HepG2 (cell line): ENCODE data around the gene SLC25A18. TPM values are rescaled to one million over a fixed set of nuclear protein-coding genes. Genes with fewer than 3 reads are reported as not detected.

Experiments
- ATAC-seq: fragments of 200-7000 bp; cut with Tn5 transposase; 3 replicates; pipeline ENCODE4 v1.9.1; 2020; ENCODE audit warnings: mild to moderate bottlenecking, moderate library complexity
- BruUV-seq: library from RNA; stranded (reverse); fragments of 400-500 nt; replicated peaks from 2 replicates; lab custom pipeline; 2021; lab: Mats Ljungman, UMichigan
- CTCF ChIA-PET: fragments of 300-600 bp; formaldehyde crosslinking; extraction: SDS; loops from one replicate; lab custom pipeline; 2021; ENCODE audit warnings: low total read pairs, inconsistent platforms, low intra/inter-chr PET ratio; lab: Yijun Ruan, JAX
- POLR2A ChIA-PET: fragments of 350-600 bp; sonication (Branson Sonifier 250); formaldehyde crosslinking; loops from one replicate; lab custom pipeline; 2020; ENCODE audit warnings: antibody characterized with exemption, inconsistent platforms; lab: Yijun Ruan, JAX
- DNase-seq: peaks from one replicate; pipeline ENCODE4 v3.0.0-alpha.2; 2015; ENCODE audit warnings: low spot score
- FAIRE-seq: peaks from 3 replicates; lab custom pipeline; 2011; peaks lifted over from hg19 to GRCh38; lab: Jason Lieb, UNC
- H2AFZ ChIP-seq: one replicate; pipeline ENCODE4 v1.6.1; 2011; ENCODE audit warnings: low read length, inconsistent platforms
- H3K27ac ChIP-seq: fragments of 300-600 bp; 3 replicates; pipeline ENCODE4 v1.8.0; 2011; ENCODE audit warnings: mixed run types, mild to moderate bottlenecking, mixed read lengths, low read length, inconsistent platforms; ENCODE audit not compliant: insufficient read depth; ENCODE audit errors: extremely low read length
- H3K27me3 ChIP-seq, 2 experiments: fragments of 200-600 bp in 1 of 2; 2 replicates in 1 of 2; 3 replicates in 1 of 2; pipeline versions ENCODE4 v1.6.0 to v1.8.0; 2011; ENCODE audit warnings: low read length in 2 of 2, mild to moderate bottlenecking in 2 of 2, moderate library complexity in 2 of 2, inconsistent platforms in 1 of 2; ENCODE audit not compliant: insufficient read depth in 2 of 2, control insufficient read depth in 1 of 2
- H3K36me3 ChIP-seq, 2 experiments: fragments of 200-600 bp in 1 of 2; replicated peaks in 1 of 2; 2 replicates in 1 of 2; 3 replicates in 1 of 2; pipeline versions ENCODE4 v1.5.1 to v1.8.0; 2011; ENCODE audit warnings: low read length in 2 of 2, inconsistent platforms in 1 of 2; ENCODE audit not compliant: insufficient read depth in 2 of 2, control insufficient read depth in 1 of 2
- H3K4me1 ChIP-seq: 2 replicates; pipeline ENCODE4 v1.5.1; 2012; ENCODE audit warnings: low read length, inconsistent platforms; ENCODE audit not compliant: insufficient read depth
- H3K4me2 ChIP-seq: 2 replicates; pipeline ENCODE4 v1.6.0; 2011; ENCODE audit warnings: low read depth, low read length, inconsistent platforms
- H3K4me3 ChIP-seq, 3 experiments: fragments of 200-600 bp in 1 of 3; sonication (generic), shearing (Covaris generic) in 1 of 3; replicated peaks in 1 of 3; 2 replicates each; pipeline ENCODE4 v1.5.1; 2011 to 2016; ENCODE audit warnings: low read length in 3 of 3, inconsistent platforms in 2 of 3, low read depth in 2 of 3, mild to moderate bottlenecking in 2 of 3, control low read depth in 1 of 3, mixed read lengths in 1 of 3; ENCODE audit not compliant: insufficient read depth in 1 of 3
- H3K79me2 ChIP-seq: one replicate; pipeline ENCODE4 v1.6.1; 2011; ENCODE audit warnings: low read length, inconsistent platforms; ENCODE audit not compliant: insufficient read depth
- H3K9ac ChIP-seq: 2 replicates; pipeline ENCODE4 v1.6.0; 2011; ENCODE audit warnings: mild to moderate bottlenecking, low read depth, low read length, inconsistent platforms; ENCODE audit not compliant: insufficient read depth
- H3K9me3 ChIP-seq: 2 replicates; pipeline ENCODE4 v1.5.1; 2012; ENCODE audit warnings: mild to moderate bottlenecking, low read length
- H4K20me1 ChIP-seq: 2 replicates; pipeline ENCODE4 v1.6.0; 2011; ENCODE audit warnings: inconsistent platforms, mild to moderate bottlenecking, low read length, moderate library complexity; ENCODE audit not compliant: insufficient read depth
- GMEB1 ChIP-seq: sonication (generic); formaldehyde crosslinking; IDR thresholded peaks from 2 replicates; pipeline ENCODE4 v1.5.1; 2020; ENCODE audit warnings: missing genetic modification reagents, mild to moderate bottlenecking, borderline replicate concordance
- HNRNPL ChIP-seq: fragments of 200-400 bp; formaldehyde crosslinking; IDR thresholded peaks from 2 replicates; pipeline ENCODE4 v1.6.1; 2017; ENCODE audit warnings: mild to moderate bottlenecking, low read depth, low read length
- MEF2D ChIP-seq: sonication (generic); formaldehyde crosslinking; IDR thresholded peaks from 2 replicates; pipeline ENCODE4 v1.5.1; 2020; ENCODE audit warnings: mild to moderate bottlenecking, missing genetic modification reagents
- RAD21 ChIP-seq: fragments of 450-650 bp; formaldehyde crosslinking; IDR thresholded peaks from 2 replicates; pipeline ENCODE4 v1.5.0; 2020; ENCODE audit warnings: mild to moderate bottlenecking
- RBFOX2 ChIP-seq: fragments of 200-400 bp; formaldehyde crosslinking; IDR thresholded peaks from 2 replicates; pipeline ENCODE4 v1.6.1; 2017; ENCODE audit warnings: low read depth, mild to moderate bottlenecking, low read length
- RFX3 ChIP-seq: IDR thresholded peaks from 2 replicates; pipeline ENCODE4 v1.6.1; 2016; ENCODE audit warnings: missing biosample characterization, missing genetic modification reagents
- RORA ChIP-seq: sonication (generic); formaldehyde crosslinking; IDR thresholded peaks from 2 replicates; pipeline ENCODE4 v1.5.0; 2020; ENCODE audit warnings: mild to moderate bottlenecking, missing genetic modification reagents, moderate library complexity
- TBX2 ChIP-seq: sonication (generic); formaldehyde crosslinking; IDR thresholded peaks from 2 replicates; pipeline ENCODE4 v1.5.0; 2020; ENCODE audit warnings: missing genetic modification reagents, mild to moderate bottlenecking, borderline replicate concordance
- ZFX ChIP-seq: sonication (generic); formaldehyde crosslinking; IDR thresholded peaks from 2 replicates; pipeline ENCODE4 v1.4.0; 2020; ENCODE audit warnings: mild to moderate bottlenecking, low read depth, missing genetic modification reagents, moderate library complexity
- ZNF569 ChIP-seq: sonication (generic); formaldehyde crosslinking; IDR thresholded peaks from 2 replicates; pipeline ENCODE4 v1.5.0; 2020; ENCODE audit warnings: mild to moderate bottlenecking, missing genetic modification reagents, moderate library complexity, borderline replicate concordance
- ZNF570 ChIP-seq: sonication (generic); formaldehyde crosslinking; IDR thresholded peaks from 2 replicates; pipeline ENCODE4 v1.4.0; 2020; ENCODE audit warnings: mild to moderate bottlenecking, missing genetic modification reagents, borderline replicate concordance
- ZNF737 ChIP-seq: sonication (generic); formaldehyde crosslinking; IDR thresholded peaks from 2 replicates; pipeline ENCODE4 v1.5.0; 2020; ENCODE audit warnings: missing genetic modification reagents, mild to moderate bottlenecking, borderline replicate concordance
- WGBS: methylation state at CpG from one replicate; pipeline ENCODE4 v1.1.6; 2017; ENCODE audit warnings: low lambda C conversion rate; 5-methylcytosine and 5-hydroxymethylcytosine counted together
- in situ Hi-C: cut with HindIII; loops from 2 replicates; pipeline ENCODE4 v1.10.0; 2017; ENCODE audit warnings: low pct_unique_long_range_greater_than_20kb; ENCODE audit not compliant: extremely low pct_ligation_motif_present
- intact Hi-C: fragments of 100-400 bp; cut with micrococcal nuclease; formaldehyde crosslinking; loops from one replicate; pipeline ENCODE4 v1.10.0; 2022; ENCODE audit not compliant: unreplicated experiment
- polyA plus RNA-seq, 8 experiments: library from polyadenylated mRNA; depleted of rRNA in 3 of 8; stranded (reverse) in 7 of 8; unstranded in 1 of 8; fragments of >200 nt; fragmentation: Illumina TruSeq in 4 of 8; extraction: Trizol in 4 of 8; gene quantifications; 2 replicates each; pipeline versions ENCODE4 v1.2.1 to v1.2.3, GENCODE V29; 2011 to 2016; ENCODE audit warnings: low read depth in 4 of 8, missing spikeins in 1 of 8, mixed read lengths in 1 of 8; ENCODE audit not compliant: insufficient read depth in 1 of 8
- total RNA-seq, 5 experiments: library from RNA; depleted of rRNA; stranded (reverse); fragments of >200 nt; fragmentation: Illumina TruSeq; extraction: Trizol; gene quantifications; 2 replicates each; pipeline ENCODE4 v1.2.3, GENCODE V29; 2016; ENCODE audit warnings: low read depth in 1 of 5
- TF ChIP-seq, protein P1 (sequence below): sonication (generic); formaldehyde crosslinking; IDR thresholded peaks from 2 replicates; pipeline ENCODE4 v1.5.1; 2020; ENCODE audit warnings: mild to moderate bottlenecking, moderate library complexity, missing genetic modification reagents

Gene SLC25A18
- total and polyA plus RNA-seq, 2 of the 13 experiments (the other 11 are each of a cell fraction or from before 2014, with no cell fraction given), result 0.28 to 0.75 TPM

DNA sequence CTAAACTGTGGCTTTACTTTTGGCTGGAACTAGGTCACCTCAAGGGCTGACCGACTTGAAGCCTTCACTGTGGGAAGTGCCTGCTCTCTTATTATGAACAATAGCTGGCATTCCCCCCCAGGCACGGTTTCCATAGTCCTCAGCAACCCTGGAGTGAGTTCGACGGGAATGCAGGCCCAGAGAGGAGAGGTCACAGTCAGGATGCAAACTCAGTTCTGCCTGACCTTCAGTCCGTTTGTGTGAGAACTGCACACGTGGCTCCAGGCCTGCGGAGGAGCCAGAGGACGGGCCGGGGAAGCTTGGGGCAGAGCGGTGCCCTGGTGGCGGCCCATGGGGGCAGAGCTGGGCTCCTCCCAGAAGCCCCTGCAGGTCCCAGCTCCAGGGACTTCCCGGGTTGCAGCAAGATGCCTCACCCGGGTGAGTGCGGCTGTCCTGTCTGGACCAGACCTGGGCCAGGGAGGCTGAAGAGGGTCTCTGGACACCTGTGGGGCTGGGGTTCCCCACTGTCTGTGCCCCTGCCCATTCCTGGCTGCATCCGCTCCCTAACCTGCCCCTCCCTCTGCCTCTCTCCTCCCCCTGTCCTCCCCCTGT is 17.2 kb downstream of the SLC25A18 start (continued):
- TF ChIP-seq ZFX (CRISPR knock-in tag), result peak; percentile 68
- TF ChIP-seq RFX3 (CRISPR knock-in tag), result no peak

- peak overlapping the region; percentile 76 for H3K4me2 ChIP-seq
- FAIRE-seq, result no peak
- no peak overlapping the region for H3K4me3 ChIP-seq
- no TSS peak for BruUV-seq
- H3K27ac ChIP-seq, result no peak overlapping the region
- H2AFZ ChIP-seq, result no peak overlapping the region
- no peaks in the 10 kb centered on the region for H4K20me1 ChIP-seq
- POLR2A ChIA-PET, result interaction anchor here (1.6 kb wide), 1 partner anchor 58 kb away, joined by 3 read pairs; no protein-coding TSS in a partner anchor
- H3K4me1 ChIP-seq, result peaks cover 31% of the 10 kb centered on the region
- no peak for DNase-seq
- 0 out of 2 replicates have a peak, but pooled peaks have one; percentile 3 for TF ChIP-seq HNRNPL
- TF ChIP-seq TBX2, result 0 out of 2 replicates have a peak, but pooled peaks have one; percentile 4
- no peak for TF ChIP-seq ZNF569 (CRISPR knock-in tag)
- TF ChIP-seq RBFOX2, result no peak
- H3K9ac ChIP-seq, result peak overlapping the region; percentile 39; the same call in 1 of the 2 replicates
- in situ Hi-C loops, result no loop called here
- H3K9me3 ChIP-seq, result no peaks in the 10 kb centered on the region
- 96% methylated on average over 14 of the region's 21 CpGs for WGBS
- no peaks in the 10 kb centered on the region for H3K27me3 ChIP-seq
- H3K79me2 ChIP-seq, result no peaks in the 10 kb centered on the region
- CTCF ChIA-PET, result no interaction called here
- no peaks in the 10 kb centered on the region for H3K36me3 ChIP-seq
- intact Hi-C loops, result loop anchor here (5.0 kb wide), 1 partner anchor 214 kb away; the partner anchor contains the start of gene CECR2
- ATAC-seq, result no peak
Observed at GRCh38 chr22:17581056-17581455, 17.8 kb downstream of the SLC25A18 start.

DNA sequence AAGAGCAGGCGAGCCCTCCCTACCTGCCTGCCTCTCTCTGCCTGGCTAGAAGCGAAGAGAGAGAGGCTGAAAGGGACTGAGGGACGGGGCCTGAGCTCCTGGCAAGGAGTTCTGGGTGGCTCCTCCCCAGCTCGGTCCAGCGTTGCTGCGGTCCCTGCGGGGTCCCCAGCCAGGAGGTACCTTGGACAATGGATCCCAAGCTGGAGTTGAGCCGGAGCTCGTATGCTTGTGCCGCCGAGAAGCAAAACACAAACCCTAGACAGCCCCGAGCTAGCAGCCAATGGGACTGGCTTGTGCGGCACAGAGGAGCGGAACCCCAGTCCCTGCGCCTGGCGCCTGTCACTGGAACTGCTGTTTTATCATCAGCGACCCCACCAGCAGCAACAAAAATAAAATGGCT is 18.3 kb downstream of the SLC25A18 start:
- Histone ChIP-seq H3K9ac (no peak overlapping the region), H3K9me3 (no peaks in the 10 kb centered on the region), H2AFZ (no peak overlapping the region), H3K4me3 (no peak overlapping the region), H3K79me2 (no peaks in the 10 kb centered on the region), H3K36me3 (no peaks in the 10 kb centered on the region), H3K27me3 (no peaks in the 10 kb centered on the region), H3K27ac (no peak overlapping the region), H3K4me1 (peaks cover 31% of the 10 kb centered on the region), H4K20me1 (no peaks in the 10 kb centered on the region), H3K4me2 (no peak overlapping the region)
- BruUV-seq, result no TSS peak
- intact Hi-C loops (loop anchor here (5.0 kb wide), 1 partner anchor 214 kb away; the partner anchor contains the start of gene CECR2), in situ Hi-C loops (no loop called here)
- ChIA-PET CTCF (no interaction called here), POLR2A (no interaction called here)
- DNase-seq (no peak), ATAC-seq (no peak), FAIRE-seq (no peak)
- 94% methylated on average over 13 of the region's 17 CpGs for WGBS
- TF ChIP-seq ZNF737 (no peak), GMEB1 (CRISPR knock-in tag) (no peak), ZNF570 (CRISPR knock-in tag) (no peak), RAD21 (CRISPR knock-in tag) (no peak), MEF2D (CRISPR knock-in tag) (no peak), RORA (CRISPR knock-in tag) (no peak)
- TF ChIP-seq, protein P1, sequence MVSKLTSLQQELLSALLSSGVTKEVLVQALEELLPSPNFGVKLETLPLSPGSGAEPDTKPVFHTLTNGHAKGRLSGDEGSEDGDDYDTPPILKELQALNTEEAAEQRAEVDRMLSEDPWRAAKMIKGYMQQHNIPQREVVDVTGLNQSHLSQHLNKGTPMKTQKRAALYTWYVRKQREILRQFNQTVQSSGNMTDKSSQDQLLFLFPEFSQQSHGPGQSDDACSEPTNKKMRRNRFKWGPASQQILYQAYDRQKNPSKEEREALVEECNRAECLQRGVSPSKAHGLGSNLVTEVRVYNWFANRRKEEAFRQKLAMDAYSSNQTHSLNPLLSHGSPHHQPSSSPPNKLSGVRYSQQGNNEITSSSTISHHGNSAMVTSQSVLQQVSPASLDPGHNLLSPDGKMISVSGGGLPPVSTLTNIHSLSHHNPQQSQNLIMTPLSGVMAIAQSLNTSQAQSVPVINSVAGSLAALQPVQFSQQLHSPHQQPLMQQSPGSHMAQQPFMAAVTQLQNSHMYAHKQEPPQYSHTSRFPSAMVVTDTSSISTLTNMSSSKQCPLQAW (CRISPR knock-in tag), result no peak
